H1 (cell line): Measurements from ENCODE around the gene ECI2. TPM values are rescaled to one million over a fixed set of nuclear protein-coding genes. Genes with fewer than 3 reads are reported as not detected.

Experiments
- EGR1 ChIP-seq: IDR thresholded peaks from 2 replicates; pipeline ENCODE4 v1.6.1; 2011; ENCODE audit warnings: low read depth, low read length, borderline replicate concordance
- HDAC2 ChIP-seq, 2 experiments: fragments of 300-600 bp in 1 of 2; sonication (generic) in 1 of 2; IDR thresholded peaks; 2 replicates each; pipeline ENCODE4 v1.6.1; 2011 to 2012; ENCODE audit warnings: low read depth in 2 of 2, low read length in 2 of 2, mild to moderate bottlenecking in 2 of 2, moderate library complexity in 2 of 2, borderline replicate concordance in 1 of 2, inconsistent platforms in 1 of 2
- POLR2AphosphoS5 ChIP-seq: IDR thresholded peaks from 2 replicates; pipeline ENCODE4 v1.6.1; 2011; ENCODE audit warnings: low read depth, low read length
- polyA plus RNA-seq, 7 experiments: library from polyadenylated mRNA; depleted of rRNA in 3 of 7; stranded (reverse) in 5 of 7; unstranded in 2 of 7; fragments of >200 nt in 5 of 7; fragments of 200-250 nt in 2 of 7; gene quantifications; 1 replicate in 5 of 7; 2 replicates in 1 of 7; 4 replicates in 1 of 7; pipeline versions ENCODE4 v1.2.1 to v1.2.3, GENCODE V29; 2011 to 2013; ENCODE audit warnings: missing spikeins in 2 of 7, mixed read lengths in 2 of 7
- total RNA-seq: library from RNA; stranded (reverse); fragmentation: NEBNext Ultra II Directional; extraction: Animal tissue kit (Norgen Biotek cat#: 25700); gene quantifications from 2 replicates; pipeline ENCODE4 v1.2.1, GENCODE V29; 2021

Gene ECI2
- total and polyA plus RNA-seq, 2 of the 8 experiments (the other 6 are each of a cell fraction or from before 2014, with no cell fraction given): 40.4 to 70.8 TPM

DNA sequence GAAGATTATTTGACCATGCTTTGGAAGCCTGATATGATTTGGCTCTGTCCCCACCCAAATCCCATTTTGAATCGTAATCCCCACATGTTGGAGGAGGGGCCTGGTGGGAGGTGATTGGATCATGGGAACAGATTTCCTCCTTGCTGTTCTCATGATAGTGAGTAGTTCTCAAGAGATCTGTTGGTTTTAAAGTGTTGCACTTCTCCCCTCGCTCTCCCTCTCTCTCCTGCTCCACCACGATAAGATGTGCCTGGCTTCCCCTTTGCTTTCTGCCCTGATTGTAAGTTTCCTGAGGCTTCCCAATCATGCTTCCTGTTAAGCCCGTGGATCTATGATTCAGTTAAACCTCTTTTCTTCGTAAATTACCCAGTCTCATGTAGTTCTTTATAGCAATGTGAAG lies 34.7 kb downstream of the ECI2 start (continued):
- TF ChIP-seq HDAC2 (IDR thresholded peaks at IDR 0.05; ENCODE audit: borderline replicate concordance in 1 of 2, low read depth in 2 of 2, low read length in 2 of 2) (no peak), EGR1 (no peak), POLR2AphosphoS5 (no peak)
